Heart right ventricle (tissue), 16 donors: ENCODE measurements around the gene BAZ1B. TPM values are rescaled to one million over a fixed set of nuclear protein-coding genes. Genes with fewer than 3 reads are reported as not detected.
"Not testable (repeated sequence)": the region's sequence is repeated elsewhere in the genome, so short reads cannot be mapped to it uniquely, and the experiment has no call there.

ENCODE experiments used
- ATAC-seq, 8 donors: fragments of 200-7000 bp; cut with Tn5 transposase; one replicate each; pipeline ENCODE4 v1.9.1; 2020; ENCODE audit warnings: mild to moderate bottlenecking in 8 of 8, moderate library complexity in 8 of 8, moderate number of reproducible peaks in 1 of 8
- DNase-seq, 2 donors: peaks; one replicate each; pipeline ENCODE4 v3.0.0-alpha.2; 2020
- H3K27ac ChIP-seq, 10 donors: fragments of 200-600 bp; sonication (generic) in 2 of 10; one replicate each; pipeline versions ENCODE4 v1.5.0 to v1.8.0; 2020 to 2022; ENCODE audit warnings: mild to moderate bottlenecking in 3 of 10
- H3K27me3 ChIP-seq, 7 donors: fragments of 200-600 bp; one replicate each; pipeline ENCODE4 v1.8.0; 2021 to 2022; ENCODE audit warnings: mild to moderate bottlenecking in 2 of 7
- H3K36me3 ChIP-seq, 9 donors: fragments of 200-600 bp; sonication (generic) in 1 of 9; one replicate each; pipeline versions ENCODE4 v1.5.0 to v1.8.0; 2020 to 2022; ENCODE audit warnings: mild to moderate bottlenecking in 2 of 9
- H3K4me1 ChIP-seq, 9 donors: fragments of 200-600 bp; sonication (generic) in 1 of 9; one replicate each; pipeline versions ENCODE4 v1.5.0 to v1.8.0; 2020 to 2022; ENCODE audit warnings: mild to moderate bottlenecking in 4 of 9
- H3K4me3 ChIP-seq, 10 donors: fragments of 200-600 bp; sonication (generic) in 2 of 10; one replicate each; pipeline versions ENCODE4 v1.5.0 to v1.8.0; 2020 to 2022; ENCODE audit warnings: mild to moderate bottlenecking in 7 of 10, moderate library complexity in 2 of 10
- H3K9me3 ChIP-seq, 11 donors: fragments of 200-600 bp in 10 of 11; sonication (generic) in 2 of 11; one replicate each; pipeline versions ENCODE4 v1.5.0 to v1.8.0; 2013 to 2022; ENCODE audit warnings: mild to moderate bottlenecking in 2 of 11, control low read depth in 1 of 11, moderate library complexity in 1 of 11
- WGBS, 2 donors: extraction: QIAGEN DNeasy Blood & Tissue Kit; methylation state at CpG; one replicate each; pipeline ENCODE4 v1.1.7; 2013; ENCODE audit warnings: inconsistent platforms in 1 of 2; 5-methylcytosine and 5-hydroxymethylcytosine counted together
- intact Hi-C, 10 donors: fragments of 100-400 bp; cut with DNase I; formaldehyde crosslinking; loops; one replicate each; pipeline versions ENCODE4 v1.11.1 to v1.14.2; 2022
- polyA plus RNA-seq, 2 donors: library from polyadenylated mRNA; stranded (reverse); fragments of 200-250 nt; gene quantifications; one replicate each; pipeline ENCODE4 v1.2.3, GENCODE V29; 2013
- total RNA-seq, 10 donors: library from RNA; stranded (reverse); fragmentation: NEBNext Ultra II Directional in 3 of 10; extraction: Animal tissue kit (Norgen Biotek cat#: 25700) in 3 of 10; gene quantifications; one replicate each; pipeline versions ENCODE4 v1.2.1 to v1.2.4, GENCODE V29; 2021 to 2023
- TF ChIP-seq, protein P1 (sequence below), 9 donors: fragments of 200-600 bp; sonication (generic) in 2 of 9; IDR thresholded peaks; one replicate each; pipeline versions ENCODE4 v1.5.0 to v1.8.0; 2021 to 2022; ENCODE audit warnings: antibody characterized with exemption in 9 of 9, mild to moderate bottlenecking in 5 of 9, moderate library complexity in 1 of 9
- donor health status: Arrhythmogenic right ventricular cardiomyopathy.
- donor health status: ischemic (EF 13 %, LVEDD 7.1; RV severe dilation, severe dysfunction).
- donor health status: healthy with polysubstance abuse.
- donor health status: DM: no; HTN: yes; CAD: no.
- donor health status: DM: no; HTN: no; CAD: no.
- donor health status: ischemic (EF 25% LVEDD 6.9; RV normal size, moderate dysfunction).
- donor health status: ischemic (EF 25% LVEDD 5.7; RV mildly dilated, moderate dysfunction).
- donor health status: healthy.
- donor health status: DM: yes; HTN: yes; CAD: no.
- donor health status: Ischemic cardiomyopathy.
- donor health status: ischemic (EF 35%, LVEDD 5.7; RV mildly dilated, moderate dysfunction).
- donor health status: nonischemic (EF 11% LVEDD 7.7; RV severe dilation, severe dysfunction).
- donor health status: DM: yes; HTN: yes; CAD: no.
- donor health status: PGD.
- donor health status: ischemic (EF 29% LVEDD 5.4; RV normal size, mild dysfunction).
- donor health status: nonischemic (EF 23%, LVEDD 6.1; RV moderate dilation, normal function).

The BAZ1B gene
- total and polyA plus RNA-seq, 12 donors, result 11.7 to 49.9 (median 39.5) TPM

- intact Hi-C loops, result loop anchor here in 7 of 10 donors (1.0 to 5.0 kb wide), 4 partner anchors 22 to 34 kb away; partner anchors contain the start of genes BAZ1B (in 7 of the 7) and TBL2 (in 1 of the 7)
- 16 to 19% methylated on average over 28 of the region's 28 CpGs for WGBS, 2 donors
- TF ChIP-seq, protein P1, sequence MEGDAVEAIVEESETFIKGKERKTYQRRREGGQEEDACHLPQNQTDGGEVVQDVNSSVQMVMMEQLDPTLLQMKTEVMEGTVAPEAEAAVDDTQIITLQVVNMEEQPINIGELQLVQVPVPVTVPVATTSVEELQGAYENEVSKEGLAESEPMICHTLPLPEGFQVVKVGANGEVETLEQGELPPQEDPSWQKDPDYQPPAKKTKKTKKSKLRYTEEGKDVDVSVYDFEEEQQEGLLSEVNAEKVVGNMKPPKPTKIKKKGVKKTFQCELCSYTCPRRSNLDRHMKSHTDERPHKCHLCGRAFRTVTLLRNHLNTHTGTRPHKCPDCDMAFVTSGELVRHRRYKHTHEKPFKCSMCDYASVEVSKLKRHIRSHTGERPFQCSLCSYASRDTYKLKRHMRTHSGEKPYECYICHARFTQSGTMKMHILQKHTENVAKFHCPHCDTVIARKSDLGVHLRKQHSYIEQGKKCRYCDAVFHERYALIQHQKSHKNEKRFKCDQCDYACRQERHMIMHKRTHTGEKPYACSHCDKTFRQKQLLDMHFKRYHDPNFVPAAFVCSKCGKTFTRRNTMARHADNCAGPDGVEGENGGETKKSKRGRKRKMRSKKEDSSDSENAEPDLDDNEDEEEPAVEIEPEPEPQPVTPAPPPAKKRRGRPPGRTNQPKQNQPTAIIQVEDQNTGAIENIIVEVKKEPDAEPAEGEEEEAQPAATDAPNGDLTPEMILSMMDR (IDR thresholded peaks at IDR 0.05), result no peak
Measured at GRCh38 chr7:73556208-73557107, 34.4 kb upstream of the BAZ1B start.

DNA sequence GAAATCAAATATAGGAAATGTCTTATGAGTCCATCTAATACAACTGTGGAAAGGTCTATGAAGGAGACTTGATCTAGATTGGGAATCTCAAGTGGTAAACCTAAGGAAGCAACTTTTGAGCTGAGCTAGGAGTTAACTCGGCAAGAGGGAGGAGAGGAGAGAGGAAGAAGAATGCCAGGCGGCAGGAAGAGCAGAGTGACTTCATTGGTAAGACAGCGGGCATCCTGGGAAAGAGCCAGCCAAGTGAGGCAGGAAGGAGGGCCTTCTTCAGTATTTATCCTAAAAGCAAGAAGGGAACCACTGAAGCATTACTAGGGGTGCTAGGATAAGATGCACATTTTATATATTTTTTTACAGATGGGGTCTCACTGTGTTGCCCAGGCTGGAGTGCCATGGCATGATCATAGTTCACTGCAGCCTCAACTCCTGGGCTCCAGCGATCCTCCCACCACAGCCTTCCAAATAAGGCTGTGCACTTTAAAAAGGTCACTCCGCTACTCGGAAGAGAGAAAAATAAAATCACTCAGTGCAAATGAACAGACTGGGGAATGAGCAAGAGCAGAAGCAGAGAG, 33.4 kb upstream of the BAZ1B start:
- Histone ChIP-seq H3K36me3 (peaks cover 0 to 46% (median 22%) of the 10 kb centered on the region in 9 donors), H3K9me3 (no peaks in the 10 kb centered on the region), H3K27me3 (no peaks in the 10 kb centered on the region), H3K4me1 (peaks cover 3 to 39% (median 30%) of the 10 kb centered on the region in 9 donors), H3K27ac (peak overlapping the region in 5 of 10 donors; percentile 9 to 100 (median 99)), H3K4me3 (peak overlapping the region in 4 of 10 donors; percentile 68 to 86 (median 78))
- intact Hi-C loops, result loop anchor here in 1 of 10 donors (5.0 kb wide), 1 partner anchor 33 kb away; the partner anchor contains the start of gene BAZ1B
- ATAC-seq (no peak), DNase-seq (no peak)
- 50 to 53% methylated on average over 6 of the region's 6 CpGs for WGBS, 2 donors
- TF ChIP-seq, protein P1 (IDR thresholded peaks at IDR 0.05), result no peak

More at GRCh38 chr7:73556208-73557107, 34.4 kb upstream of the BAZ1B start:
- Histone ChIP-seq H3K4me3 (peak overlapping the region; percentile 52 to 86 (median 76)), H3K27ac (peak overlapping the region; percentile 23 to 100 (median 99)), H3K4me1 (peaks cover 3 to 39% (median 30%) of the 10 kb centered on the region in 9 donors), H3K36me3 (peaks cover 0 to 38% (median 16%) of the 10 kb centered on the region in 9 donors), H3K9me3 (no peaks in the 10 kb centered on the region), H3K27me3 (no peaks in the 10 kb centered on the region)
- peak in 2 of 8 donors; percentile 2 to 5 for ATAC-seq
- no peak for DNase-seq

GRCh38 chr7:73550093-73550492, 28.0 kb upstream of the BAZ1B start:
- intact Hi-C loops, ATAC-seq, DNase-seq, H3K9me3 ChIP-seq, H3K4me3 ChIP-seq, H3K27me3 ChIP-seq: not testable (repeated sequence)
- H3K4me1 ChIP-seq, result peaks cover 0 to 46% (median 26%) of the 10 kb centered on the region in 9 donors
- WGBS, 2 donors, result 78 to 79% methylated on average over 5 of the region's 5 CpGs
- peaks cover 0 to 95% (median 26%) of the 10 kb centered on the region in 9 donors for H3K36me3 ChIP-seq
- peak overlapping the region in 2 of 10 donors; percentile 54 to 69 for H3K27ac ChIP-seq

DNA sequence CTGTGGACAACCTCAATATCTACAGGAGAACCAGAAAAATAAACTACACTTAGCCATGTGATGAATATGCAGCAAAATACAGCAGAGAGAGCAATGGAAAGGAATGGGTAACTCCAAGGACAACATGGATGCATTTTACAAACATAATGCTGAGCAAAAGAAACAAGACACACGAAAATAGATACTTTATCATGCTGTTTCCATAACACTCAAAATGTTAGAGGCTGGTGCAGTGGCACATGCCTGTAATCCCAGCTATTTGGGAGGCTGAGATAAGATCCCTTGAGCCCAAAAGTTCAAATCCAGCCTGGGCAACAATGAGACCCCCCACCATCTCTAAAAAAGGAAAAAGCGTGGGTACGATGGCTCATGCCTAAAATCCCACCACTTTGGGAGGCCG, 27.1 kb upstream of the BAZ1B start:
- Histone ChIP-seq H3K9me3 (no peaks in the 10 kb centered on the region), H3K4me1 (peaks cover 0 to 37% (median 20%) of the 10 kb centered on the region in 9 donors), H3K4me3 (no peak overlapping the region), H3K36me3 (peaks cover 0 to 91% (median 25%) of the 10 kb centered on the region in 9 donors), H3K27ac (peak overlapping the region in 6 of 10 donors; percentile 11 to 69 (median 36)), H3K27me3 (no peaks in the 10 kb centered on the region)
- WGBS, 2 donors, result 76 to 78% methylated on average over 4 of the region's 4 CpGs
- intact Hi-C loops, result no loop called here
- TF ChIP-seq, protein P1 (IDR thresholded peaks at IDR 0.05), result no peak
- ATAC-seq (peak in 4 of 8 donors; percentile 48 to 61 (median 52)), DNase-seq (no peak)
